HCT116 (cell line): Measurements from ENCODE around the gene STX5. TPM values are rescaled to one million over a fixed set of nuclear protein-coding genes. Genes with fewer than 3 reads are reported as not detected.

ENCODE experiments used
- ATAC-seq: fragments of 200-7000 bp; cut with Tn5 transposase; 2 replicates; pipeline ENCODE4 v1.9.1; 2020; ENCODE audit warnings: mild to moderate bottlenecking, moderate library complexity
- BruUV-seq: library from RNA; stranded (reverse); fragments of 400-500 nt; replicated peaks from 2 replicates; lab custom pipeline; 2021; lab: Mats Ljungman, UMichigan
- CTCF ChIA-PET: fragments of 300-600 bp; sonication (Branson Sonifier 250); formaldehyde crosslinking; loops from one replicate; lab custom pipeline; 2021; ENCODE audit warnings: antibody characterized with exemption; lab: Charles Lee
- POLR2A ChIA-PET: fragments of 300-600, 350-600 bp; sonication (Branson Sonifier 250); formaldehyde crosslinking; loops from one replicate; lab custom pipeline; 2021; ENCODE audit warnings: antibody characterized with exemption; lab: Charles Lee
- RAD21 ChIA-PET, 2 experiments: fragments of 300-600 bp; sonication (Branson Sonifier 250); formaldehyde crosslinking; loops; one replicate each; lab custom pipeline; 2023; ENCODE audit warnings: low total read pairs in 2 of 2; ENCODE audit not compliant: uncharacterized antibody in 2 of 2, unreplicated experiment in 2 of 2, low non-redundant PET in 1 of 2; lab: Charles Lee
- DNase-seq: peaks from one replicate; pipeline ENCODE4 v3.0.0-alpha.2; 2010; ENCODE audit warnings: low read depth, low spot score
- H2AFZ ChIP-seq: fragments of 200-600 bp; shearing (Covaris generic), sonication (generic); 2 replicates; pipeline ENCODE4 v1.6.1; 2017; ENCODE audit warnings: low read depth, mixed run types, mixed read lengths, antibody characterized with exemption, low read length; ENCODE audit not compliant: poor library complexity, severe bottlenecking
- H3K27ac ChIP-seq: 2 replicates; pipeline ENCODE4 v1.5.1; 2012; ENCODE audit warnings: low read depth, low read length
- H3K27me3 ChIP-seq: fragments of 200-600 bp; sonication (generic); 2 replicates; pipeline ENCODE4 v1.6.1; 2016; ENCODE audit warnings: mixed run types, low read length, mixed read lengths; ENCODE audit not compliant: insufficient read depth
- H3K36me3 ChIP-seq, 2 experiments: fragments of 200-500 bp in 1 of 2; fragments of 200-600 bp in 1 of 2; sonication (Bioruptor generic) in 1 of 2; sonication (generic) in 1 of 2; 2 replicates each; pipeline versions ENCODE4 v1.5.1 to v1.6.1; 2014 to 2016; ENCODE audit warnings: low read length in 2 of 2, inconsistent platforms in 1 of 2, mixed read lengths in 1 of 2, mixed run types in 1 of 2; ENCODE audit not compliant: insufficient read depth in 2 of 2, control insufficient read depth in 1 of 2
- H3K4me1 ChIP-seq, 2 experiments: fragments of 200-600 bp in 1 of 2; sonication (generic) in 1 of 2; 2 replicates each; pipeline versions ENCODE4 v1.5.1 to v1.6.1; 2012 to 2017; ENCODE audit warnings: low read length in 2 of 2, inconsistent platforms in 1 of 2, mild to moderate bottlenecking in 1 of 2, mixed read lengths in 1 of 2, mixed run types in 1 of 2, moderate library complexity in 1 of 2; ENCODE audit not compliant: insufficient read depth in 2 of 2, control insufficient read depth in 1 of 2
- H3K4me2 ChIP-seq: fragments of 200-600 bp; sonication (generic); 2 replicates; pipeline ENCODE4 v1.6.1; 2017; ENCODE audit warnings: mixed run types, low read length, mixed read lengths
- H3K4me3 ChIP-seq, 2 experiments: fragments of 200-600 bp in 1 of 2; sonication (generic) in 1 of 2; replicated peaks in 1 of 2; 2 replicates each; pipeline ENCODE4 v1.5.1; 2011 to 2016; ENCODE audit warnings: low read length in 2 of 2, control low read depth in 1 of 2, low read depth in 1 of 2, mild to moderate bottlenecking in 1 of 2, mixed read lengths in 1 of 2, mixed run types in 1 of 2
- H3K79me2 ChIP-seq: fragments of 200-600 bp; sonication (generic); 2 replicates; pipeline ENCODE4 v1.6.1; 2017; ENCODE audit warnings: mild to moderate bottlenecking, mixed run types, low read length, moderate library complexity, mixed read lengths; ENCODE audit not compliant: insufficient read depth
- H3K9ac ChIP-seq: fragments of 200-600 bp; sonication (generic); 2 replicates; pipeline ENCODE4 v1.6.1; 2016; ENCODE audit warnings: low read length, mixed read lengths
- H3K9me2 ChIP-seq: fragments of 200-600 bp; sonication (generic), shearing (Covaris generic); 2 replicates; pipeline ENCODE4 v1.6.1; 2017; ENCODE audit warnings: mixed run types, mild to moderate bottlenecking, moderate library complexity; ENCODE audit not compliant: insufficient read depth
- H3K9me3 ChIP-seq, 2 experiments: fragments of 200-500 bp in 1 of 2; fragments of 200-600 bp in 1 of 2; sonication (Bioruptor generic) in 1 of 2; sonication (generic) in 1 of 2; 2 replicates each; pipeline ENCODE4 v1.6.1; 2014 to 2017; ENCODE audit warnings: low read length in 2 of 2, mixed read lengths in 2 of 2, inconsistent platforms in 1 of 2, low read depth in 1 of 2, mild to moderate bottlenecking in 1 of 2, mixed run types in 1 of 2, moderate library complexity in 1 of 2; ENCODE audit not compliant: control insufficient read depth in 1 of 2, insufficient read depth in 1 of 2
- H4K20me1 ChIP-seq: fragments of 200-600 bp; sonication (generic), shearing (Covaris generic); 2 replicates; pipeline ENCODE4 v1.6.1; 2017; ENCODE audit warnings: mixed run types, mild to moderate bottlenecking, moderate library complexity; ENCODE audit not compliant: insufficient read depth
- CBX3 ChIP-seq: IDR thresholded peaks from 2 replicates; pipeline ENCODE4 v1.6.1; 2012; ENCODE audit warnings: low read depth
- EGR1 ChIP-seq: IDR thresholded peaks from 2 replicates; pipeline ENCODE4 v1.6.1; 2012; ENCODE audit warnings: low read depth
- ELF1 ChIP-seq: IDR thresholded peaks from 2 replicates; pipeline ENCODE4 v1.6.1; 2012; ENCODE audit warnings: low read depth, borderline replicate concordance
- EZH2 ChIP-seq: fragments of 200-600 bp; sonication (generic); IDR thresholded peaks from 2 replicates; pipeline ENCODE4 v1.6.1; 2017; ENCODE audit warnings: antibody characterized with exemption, mixed run types
- EZH2phosphoT487 ChIP-seq: fragments of 200-600 bp; IDR thresholded peaks from 2 replicates; pipeline ENCODE4 v1.6.1; 2018; ENCODE audit warnings: antibody characterized with exemption, borderline replicate concordance
- FOSL1 ChIP-seq: IDR thresholded peaks from 2 replicates; pipeline ENCODE4 v1.6.1; 2012; ENCODE audit warnings: low read depth
- JUND ChIP-seq: IDR thresholded peaks from 2 replicates; pipeline ENCODE4 v1.6.1; 2012
- POLR2A ChIP-seq: IDR thresholded peaks from 2 replicates; pipeline ENCODE4 v1.7.0; 2011; ENCODE audit warnings: borderline replicate concordance; ENCODE audit not compliant: insufficient read depth, insufficient read length; ENCODE audit errors: extremely low read depth
- RAD21 ChIP-seq: IDR thresholded peaks from 2 replicates; pipeline ENCODE4 v1.6.1; 2012; ENCODE audit warnings: low read depth, mild to moderate bottlenecking
- SIN3A ChIP-seq: IDR thresholded peaks from 2 replicates; pipeline ENCODE4 v1.6.1; 2012; ENCODE audit warnings: low read depth
- SRF ChIP-seq: IDR thresholded peaks from 2 replicates; pipeline ENCODE4 v1.6.1; 2012; ENCODE audit warnings: low read depth
- TCF7L2 ChIP-seq: IDR thresholded peaks from 2 replicates; pipeline ENCODE4 v1.7.0; 2011; ENCODE audit warnings: borderline replicate concordance, inconsistent platforms; ENCODE audit not compliant: insufficient read depth, insufficient read length; ENCODE audit errors: extremely low read depth
- YY1 ChIP-seq: IDR thresholded peaks from 2 replicates; pipeline ENCODE4 v1.6.1; 2011; ENCODE audit warnings: low read length, low read depth, moderate library complexity, mild to moderate bottlenecking; ENCODE audit not compliant: insufficient replicate concordance; ENCODE audit errors: extremely low read depth
- ZFX ChIP-seq: fragments of 450-650 bp; IDR thresholded peaks from 2 replicates; pipeline ENCODE4 v1.6.1; 2017
- ZNF274 ChIP-seq: fragments of 200-500 bp; sonication (Bioruptor generic); IDR thresholded peaks from 2 replicates; pipeline ENCODE4 v1.6.1; 2014; ENCODE audit warnings: mild to moderate bottlenecking, low read depth, low read length, inconsistent platforms
- intact Hi-C: fragments of 100-400 bp; cut with micrococcal nuclease; formaldehyde crosslinking; loops from 2 replicates; pipeline ENCODE4 v1.10.0; 2022
- total RNA-seq: library from RNA; stranded (reverse); gene quantifications from one replicate; pipeline ENCODE4 v1.2.1, GENCODE V29; 2021; ENCODE audit not compliant: unreplicated experiment
- TF ChIP-seq, protein P1 (sequence below): IDR thresholded peaks from 2 replicates; pipeline ENCODE4 v1.6.1; 2012; ENCODE audit warnings: low read depth
- TF ChIP-seq, protein P2 (sequence below), 3 experiments: fragments of 200-600 bp in 1 of 3; sonication (generic) in 1 of 3; IDR thresholded peaks in 2 of 3; conservative IDR thresholded peaks in 1 of 3; 2 replicates each; pipeline ENCODE4 v1.5.1; 2012 to 2017; ENCODE audit warnings: low read depth in 2 of 3, low read length in 2 of 3, antibody characterized with exemption in 1 of 3, borderline replicate concordance in 1 of 3, control low read depth in 1 of 3, mild to moderate bottlenecking in 1 of 3, mixed read lengths in 1 of 3, mixed run types in 1 of 3, moderate library complexity in 1 of 3; ENCODE audit not compliant: insufficient read depth in 1 of 3

STX5 gene
- total RNA-seq, 1 experiment from 2014 or later = 29.5 TPM

DNA sequence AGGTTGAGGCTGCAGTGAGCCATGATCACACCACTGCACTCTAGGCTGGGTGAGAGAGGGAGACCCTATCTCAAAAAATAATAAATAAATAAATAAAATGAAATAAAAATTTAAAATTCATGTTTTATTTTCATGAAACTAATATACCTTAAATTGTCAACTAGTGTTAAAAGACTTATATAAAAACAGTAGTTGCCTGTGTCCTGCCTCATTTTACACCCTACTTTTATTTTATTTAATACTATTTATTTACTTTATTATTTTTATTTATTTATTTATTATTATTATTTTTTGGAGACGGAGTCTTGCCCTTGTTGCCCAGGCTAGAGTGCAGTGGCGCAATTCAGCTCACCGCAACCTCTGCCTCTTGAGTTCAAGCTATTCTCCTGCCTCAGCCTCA is 12.3 kb upstream of the STX5 start:
- intact Hi-C loops = loop anchor here (5.0 kb wide), 1 partner anchor 287 kb away; no protein-coding TSS in a partner anchor
- H3K4me2 ChIP-seq = no peak overlapping the region
- peaks cover 6 to 28% of the 10 kb centered on the region in 2 experiments; a peak in 3 of 4 replicates for H3K4me1 ChIP-seq
- H3K4me3 ChIP-seq = no peak overlapping the region
- BruUV-seq = no TSS peak
- no peak overlapping the region for H3K9ac ChIP-seq
- no peaks in the 10 kb centered on the region for H4K20me1 ChIP-seq
- no peak overlapping the region for H3K27ac ChIP-seq
- CTCF ChIA-PET = no interaction called here
- TF ChIP-seq TCF7L2 (no peak), CBX3 (no peak), ZFX (no peak), EZH2 (no peak)
- TF ChIP-seq, all 23 proteins: peak for 0
- peaks cover 4% of the 10 kb centered on the region for H3K79me2 ChIP-seq
- ChIA-PET POLR2A (interaction anchor here (1.4 to 3.5 kb wide), 2 partner anchors 12 to 35 kb away, joined by 3 to 30 read pairs; no protein-coding TSS in a partner anchor), RAD21 (no interaction called here)
- no peaks in the 10 kb centered on the region for H3K36me3 ChIP-seq
- no peak overlapping the region for H2AFZ ChIP-seq
- no peaks in the 10 kb centered on the region for H3K9me2 ChIP-seq
- no peaks in the 10 kb centered on the region for H3K27me3 ChIP-seq
- DNase-seq (no peak), ATAC-seq (no peak)
- H3K9me3 ChIP-seq = no peaks in the 10 kb centered on the region

DNA sequence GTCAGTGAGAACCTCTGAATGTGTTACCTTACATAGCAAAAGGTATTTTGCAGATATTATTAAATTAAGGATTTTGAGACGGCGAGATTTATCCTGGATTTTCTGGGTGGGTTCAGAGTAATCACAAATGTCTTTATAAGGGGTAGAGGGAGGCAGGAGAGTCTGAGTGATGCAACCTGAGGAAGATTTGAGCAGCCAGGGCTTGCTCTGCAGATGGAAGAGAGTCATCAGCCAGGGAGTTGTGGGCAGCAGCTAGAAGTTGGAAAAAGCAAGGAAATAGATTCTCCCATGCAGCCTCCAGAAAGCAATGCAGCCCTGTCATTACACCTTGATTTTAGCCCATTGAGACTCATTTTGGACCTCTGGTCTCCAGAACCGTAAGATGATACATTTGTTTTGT is 11.6 kb upstream of the STX5 start:
- H3K9ac ChIP-seq = no peak overlapping the region
- H2AFZ ChIP-seq = peak overlapping the region; percentile 13
- H3K27ac ChIP-seq = no peak overlapping the region
- ATAC-seq = no peak
- no peak overlapping the region for H3K4me2 ChIP-seq
- H3K79me2 ChIP-seq = peaks cover 11% of the 10 kb centered on the region
- H3K9me3 ChIP-seq = no peaks in the 10 kb centered on the region
- no peaks in the 10 kb centered on the region for H3K27me3 ChIP-seq
- RAD21 ChIA-PET = no interaction called here
- CTCF ChIA-PET = no interaction called here
- BruUV-seq = no TSS peak
- POLR2A ChIA-PET = interaction anchor here (1.4 to 3.5 kb wide), 2 partner anchors 12 to 36 kb away, joined by 3 to 30 read pairs; no protein-coding TSS in a partner anchor
- no peak for DNase-seq
- peaks cover 6 to 26% of the 10 kb centered on the region in 2 experiments; a peak in 3 of 4 replicates for H3K4me1 ChIP-seq
- no peaks in the 10 kb centered on the region for H3K36me3 ChIP-seq
- TF ChIP-seq, protein P1, sequence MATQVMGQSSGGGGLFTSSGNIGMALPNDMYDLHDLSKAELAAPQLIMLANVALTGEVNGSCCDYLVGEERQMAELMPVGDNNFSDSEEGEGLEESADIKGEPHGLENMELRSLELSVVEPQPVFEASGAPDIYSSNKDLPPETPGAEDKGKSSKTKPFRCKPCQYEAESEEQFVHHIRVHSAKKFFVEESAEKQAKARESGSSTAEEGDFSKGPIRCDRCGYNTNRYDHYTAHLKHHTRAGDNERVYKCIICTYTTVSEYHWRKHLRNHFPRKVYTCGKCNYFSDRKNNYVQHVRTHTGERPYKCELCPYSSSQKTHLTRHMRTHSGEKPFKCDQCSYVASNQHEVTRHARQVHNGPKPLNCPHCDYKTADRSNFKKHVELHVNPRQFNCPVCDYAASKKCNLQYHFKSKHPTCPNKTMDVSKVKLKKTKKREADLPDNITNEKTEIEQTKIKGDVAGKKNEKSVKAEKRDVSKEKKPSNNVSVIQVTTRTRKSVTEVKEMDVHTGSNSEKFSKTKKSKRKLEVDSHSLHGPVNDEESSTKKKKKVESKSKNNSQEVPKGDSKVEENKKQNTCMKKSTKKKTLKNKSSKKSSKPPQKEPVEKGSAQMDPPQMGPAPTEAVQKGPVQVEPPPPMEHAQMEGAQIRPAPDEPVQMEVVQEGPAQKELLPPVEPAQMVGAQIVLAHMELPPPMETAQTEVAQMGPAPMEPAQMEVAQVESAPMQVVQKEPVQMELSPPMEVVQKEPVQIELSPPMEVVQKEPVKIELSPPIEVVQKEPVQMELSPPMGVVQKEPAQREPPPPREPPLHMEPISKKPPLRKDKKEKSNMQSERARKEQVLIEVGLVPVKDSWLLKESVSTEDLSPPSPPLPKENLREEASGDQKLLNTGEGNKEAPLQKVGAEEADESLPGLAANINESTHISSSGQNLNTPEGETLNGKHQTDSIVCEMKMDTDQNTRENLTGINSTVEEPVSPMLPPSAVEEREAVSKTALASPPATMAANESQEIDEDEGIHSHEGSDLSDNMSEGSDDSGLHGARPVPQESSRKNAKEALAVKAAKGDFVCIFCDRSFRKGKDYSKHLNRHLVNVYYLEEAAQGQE = no peak
- TF ChIP-seq EZH2phosphoT487 = no peak
- TF ChIP-seq TCF7L2 = no peak
- TF ChIP-seq POLR2A = no peak
- TF ChIP-seq, protein P2, sequence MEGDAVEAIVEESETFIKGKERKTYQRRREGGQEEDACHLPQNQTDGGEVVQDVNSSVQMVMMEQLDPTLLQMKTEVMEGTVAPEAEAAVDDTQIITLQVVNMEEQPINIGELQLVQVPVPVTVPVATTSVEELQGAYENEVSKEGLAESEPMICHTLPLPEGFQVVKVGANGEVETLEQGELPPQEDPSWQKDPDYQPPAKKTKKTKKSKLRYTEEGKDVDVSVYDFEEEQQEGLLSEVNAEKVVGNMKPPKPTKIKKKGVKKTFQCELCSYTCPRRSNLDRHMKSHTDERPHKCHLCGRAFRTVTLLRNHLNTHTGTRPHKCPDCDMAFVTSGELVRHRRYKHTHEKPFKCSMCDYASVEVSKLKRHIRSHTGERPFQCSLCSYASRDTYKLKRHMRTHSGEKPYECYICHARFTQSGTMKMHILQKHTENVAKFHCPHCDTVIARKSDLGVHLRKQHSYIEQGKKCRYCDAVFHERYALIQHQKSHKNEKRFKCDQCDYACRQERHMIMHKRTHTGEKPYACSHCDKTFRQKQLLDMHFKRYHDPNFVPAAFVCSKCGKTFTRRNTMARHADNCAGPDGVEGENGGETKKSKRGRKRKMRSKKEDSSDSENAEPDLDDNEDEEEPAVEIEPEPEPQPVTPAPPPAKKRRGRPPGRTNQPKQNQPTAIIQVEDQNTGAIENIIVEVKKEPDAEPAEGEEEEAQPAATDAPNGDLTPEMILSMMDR (IDR thresholded peaks at IDR 0.05 in 2 of 3, conservative IDR thresholded peaks at IDR 0.05 in 1 of 3; ENCODE audit: borderline replicate concordance in 1 of 3, insufficient read depth in 1 of 3, low read depth in 2 of 3, low read length in 2 of 3) = no peak
- no peak for TF ChIP-seq ZNF274
- no peak for TF ChIP-seq SIN3A
- TF ChIP-seq YY1 = no peak
- TF ChIP-seq JUND = no peak
- TF ChIP-seq RAD21 = no peak
- no peak for TF ChIP-seq EGR1
- no peak for TF ChIP-seq SRF
- TF ChIP-seq CBX3 = no peak
- TF ChIP-seq ELF1 = no peak
- no peak for TF ChIP-seq FOSL1
- no peaks in the 10 kb centered on the region for H4K20me1 ChIP-seq
- H3K4me3 ChIP-seq = no peak overlapping the region
- intact Hi-C loops = loop anchor here (5.0 kb wide), 1 partner anchor 286 kb away; no protein-coding TSS in a partner anchor
- H3K9me2 ChIP-seq = no peaks in the 10 kb centered on the region
